NCI-H69 (cell line): ENCODE data around the gene PLBD2.

ENCODE experiments used
- DNase-seq: peaks from one replicate; lab custom pipeline; 2025; lab: John Stamatoyannopoulos, UW

The PLBD2 gene

DNA sequence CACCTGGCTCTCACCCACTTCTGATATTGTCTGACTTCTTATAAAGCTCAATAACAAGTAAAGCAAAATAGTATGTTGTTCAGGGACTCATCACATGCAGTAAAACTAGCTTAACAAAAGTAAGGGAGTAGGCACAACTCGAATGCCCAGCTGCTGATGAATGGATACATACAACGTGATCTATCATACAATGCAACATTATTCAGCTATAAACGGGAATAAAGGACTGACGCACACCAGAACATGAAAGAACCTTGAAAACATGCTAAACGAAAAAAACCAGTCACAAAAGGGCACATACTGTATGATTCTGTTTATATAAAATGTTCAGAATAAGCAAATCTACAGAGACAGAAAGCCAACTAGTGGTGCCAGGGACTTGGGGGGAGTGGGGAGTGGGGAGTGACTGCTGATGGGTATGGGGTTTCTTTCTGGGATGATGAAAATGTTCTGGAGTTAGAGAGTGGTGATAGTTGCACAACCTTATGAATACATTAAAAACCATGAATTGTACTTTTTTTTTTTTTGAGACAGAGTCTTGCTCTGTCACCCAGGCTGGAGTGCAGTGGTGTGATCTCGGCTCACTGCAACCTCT lies 11.1 kb downstream of the PLBD2 start:
- no peak for DNase-seq

DNA sequence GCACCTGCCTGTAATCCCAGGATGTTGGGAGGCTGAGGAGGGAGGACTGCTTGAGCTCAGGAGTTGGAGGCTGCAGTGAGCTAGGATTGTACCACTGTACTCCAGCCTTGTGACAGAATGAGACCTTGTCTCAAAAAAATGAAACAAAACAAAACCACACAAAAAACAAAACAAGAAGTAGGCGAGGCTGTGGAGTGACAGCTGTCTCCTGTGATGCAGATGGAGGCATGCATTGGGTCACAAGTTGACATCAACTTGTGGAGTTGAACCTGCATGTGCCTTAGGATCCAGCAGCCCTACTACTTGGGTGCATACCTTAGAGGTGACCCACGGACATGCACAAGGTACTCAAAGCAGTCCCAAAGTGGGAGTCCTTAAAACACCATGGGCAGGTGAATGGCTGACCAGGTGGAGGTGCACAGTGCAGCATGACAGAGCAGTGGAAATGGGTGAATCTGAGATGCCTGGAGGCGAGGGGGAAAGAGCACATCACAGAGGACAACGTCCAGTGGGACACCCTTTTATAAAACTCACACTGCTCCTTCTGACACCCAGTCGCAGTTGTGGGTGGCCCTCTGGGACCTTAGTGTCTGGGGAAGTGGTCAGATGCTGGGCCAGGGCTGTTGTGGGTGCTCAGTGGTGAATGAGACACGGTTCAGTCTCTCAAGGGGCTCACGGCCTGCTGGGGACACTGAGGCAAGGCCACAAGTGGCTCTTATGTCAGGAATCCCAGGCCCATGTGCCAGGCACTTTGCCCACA lies 12.7 kb downstream of the PLBD2 start:
- no peak for DNase-seq

DNA sequence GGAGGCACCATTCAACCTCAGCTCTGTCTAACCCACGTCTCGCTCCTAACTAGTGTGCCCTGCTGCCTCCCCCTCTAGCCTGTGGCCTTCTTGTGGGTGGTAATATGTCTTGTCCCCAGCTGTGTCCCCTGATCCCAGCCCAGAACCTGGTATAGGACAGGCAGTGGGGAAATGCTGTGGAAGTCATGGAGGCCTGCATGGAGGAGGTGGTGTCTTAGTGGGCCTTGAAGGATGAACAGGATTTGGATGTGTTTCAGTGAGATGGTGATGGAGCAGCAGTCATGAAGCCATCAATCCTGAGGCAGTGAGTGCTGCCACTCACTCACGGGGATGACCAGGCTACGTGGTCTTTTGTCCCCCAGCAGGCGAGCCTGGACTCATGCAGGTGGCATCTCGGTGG lies 13.4 kb downstream of the PLBD2 start:
- DNase-seq: no peak

DNA sequence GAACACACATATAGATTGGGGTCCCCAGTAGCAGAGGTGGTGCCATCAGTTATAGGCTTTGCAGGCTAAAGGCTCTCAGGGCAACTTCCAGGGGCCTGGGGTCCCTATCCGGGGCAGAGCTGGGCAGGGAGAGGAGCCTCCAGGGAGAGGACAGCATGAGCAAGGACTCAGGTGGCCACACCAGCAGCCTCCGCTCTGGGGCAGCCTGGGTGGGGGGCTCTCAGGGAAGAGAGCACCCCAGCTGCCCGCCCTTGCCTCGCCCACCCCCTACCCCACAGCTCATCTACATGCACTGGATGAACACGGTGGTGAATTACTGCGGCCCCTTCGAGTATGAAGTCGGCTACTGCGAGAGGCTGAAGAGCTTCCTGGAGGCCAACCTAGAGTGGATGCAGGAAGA lies 14.0 kb downstream of the PLBD2 start:
- no peak for DNase-seq

DNA sequence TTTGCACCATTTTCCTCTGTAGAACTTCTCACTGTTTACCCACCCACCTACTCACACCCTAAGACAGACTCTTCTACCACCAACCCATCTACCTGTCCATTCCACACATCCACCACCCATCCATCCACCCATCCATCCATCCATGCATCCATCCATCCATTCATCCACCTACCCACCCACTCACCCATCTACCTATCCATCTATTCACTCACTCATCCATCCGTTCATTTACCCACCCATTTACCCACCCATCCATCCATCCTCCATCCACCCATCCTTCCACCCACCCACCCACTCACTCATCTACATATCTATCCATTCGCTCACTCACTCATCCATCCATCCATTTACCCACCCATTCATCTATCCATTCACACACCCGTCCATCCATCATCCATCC lies 15.1 kb downstream of the PLBD2 start:
- DNase-seq: no peak

DNA sequence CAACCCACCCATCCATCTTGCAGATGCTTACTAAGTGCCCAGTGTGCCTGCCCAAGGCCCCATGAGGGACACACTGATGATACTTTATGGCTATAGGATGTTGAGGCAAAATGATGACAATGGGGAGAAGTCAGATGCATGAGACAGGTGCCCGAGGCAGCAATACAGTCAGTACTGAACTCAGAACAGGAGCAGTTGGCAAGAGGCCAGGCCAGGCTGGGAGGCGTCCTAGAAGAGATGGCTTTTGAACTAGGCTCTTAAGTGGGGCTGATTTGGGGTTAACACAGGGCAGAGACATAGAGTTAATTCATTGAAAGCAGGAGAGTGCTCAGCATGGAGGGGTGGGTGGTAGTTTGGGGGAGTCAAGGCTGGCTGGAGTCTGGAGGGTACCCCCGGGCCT lies 15.6 kb downstream of the PLBD2 start:
- no peak for DNase-seq

DNA sequence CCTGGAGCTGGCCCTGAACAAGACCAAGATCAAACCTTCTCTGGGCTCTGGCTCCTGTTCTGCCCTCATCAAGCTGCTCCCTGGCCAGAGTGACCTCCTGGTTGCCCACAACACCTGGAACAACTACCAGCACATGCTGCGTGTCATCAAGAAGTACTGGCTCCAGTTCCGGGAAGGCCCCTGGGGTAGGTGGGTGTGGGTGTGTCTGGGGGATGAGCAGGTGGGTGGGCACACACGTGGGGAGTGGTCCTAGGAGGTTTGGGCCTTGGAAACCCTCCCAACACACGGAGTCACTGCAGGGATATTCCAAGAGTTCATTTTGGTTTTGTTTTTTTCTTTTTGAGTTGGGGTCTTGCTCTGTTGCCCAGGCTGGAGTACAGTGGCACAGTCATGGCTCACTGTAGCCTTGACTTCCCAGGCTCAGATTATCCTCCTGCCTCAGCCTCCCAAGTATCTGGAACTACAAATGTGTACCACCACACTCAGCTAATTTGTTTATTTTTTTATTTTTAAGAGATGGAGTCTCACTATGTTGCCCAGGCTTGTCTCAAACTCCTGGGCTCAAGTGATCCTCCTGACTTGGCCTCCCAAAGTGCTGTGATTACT lies 16.5 kb downstream of the PLBD2 start:
- no peak for DNase-seq

DNA sequence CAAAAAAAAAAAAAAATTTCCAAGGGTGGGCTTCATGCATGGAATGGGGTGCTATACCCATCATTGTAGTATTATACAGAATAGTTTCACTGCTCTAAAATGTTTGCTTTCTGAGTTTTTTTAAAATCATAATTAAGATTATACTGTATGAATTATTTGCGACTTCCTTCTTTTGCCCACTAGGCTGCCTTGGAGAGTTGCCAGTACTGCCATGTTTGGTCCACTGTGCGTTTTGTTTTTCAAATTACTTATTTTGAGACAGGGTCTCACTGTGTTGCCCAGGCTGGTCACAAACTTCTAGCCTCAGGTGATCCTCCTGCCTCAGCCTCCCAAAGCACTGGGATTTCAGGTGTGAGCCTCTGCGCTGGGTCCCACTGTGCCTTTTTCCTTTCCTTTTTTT lies 19.9 kb downstream of the PLBD2 start:
- no peak for DNase-seq

DNA sequence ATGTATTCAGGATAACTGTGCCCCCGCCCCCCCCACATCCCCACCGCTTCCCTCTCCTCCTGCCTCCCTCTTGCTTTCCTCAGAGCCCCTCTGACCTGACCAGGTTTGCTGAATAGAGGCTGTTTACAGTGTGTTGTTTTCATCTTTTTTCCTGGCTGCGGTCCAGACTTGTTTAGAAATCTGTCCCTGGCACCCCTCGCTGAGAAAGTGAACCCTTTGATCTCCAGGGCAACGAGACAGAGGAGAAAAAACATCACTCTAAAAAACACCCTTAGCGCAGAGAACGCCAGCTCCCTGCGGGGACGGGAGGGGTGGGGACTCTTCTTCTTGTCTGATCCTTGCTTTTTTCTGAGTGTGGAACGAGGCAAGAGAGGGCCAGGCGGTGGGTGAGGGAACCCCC lies 22.8 kb downstream of the PLBD2 start:
- no peak for DNase-seq

DNA sequence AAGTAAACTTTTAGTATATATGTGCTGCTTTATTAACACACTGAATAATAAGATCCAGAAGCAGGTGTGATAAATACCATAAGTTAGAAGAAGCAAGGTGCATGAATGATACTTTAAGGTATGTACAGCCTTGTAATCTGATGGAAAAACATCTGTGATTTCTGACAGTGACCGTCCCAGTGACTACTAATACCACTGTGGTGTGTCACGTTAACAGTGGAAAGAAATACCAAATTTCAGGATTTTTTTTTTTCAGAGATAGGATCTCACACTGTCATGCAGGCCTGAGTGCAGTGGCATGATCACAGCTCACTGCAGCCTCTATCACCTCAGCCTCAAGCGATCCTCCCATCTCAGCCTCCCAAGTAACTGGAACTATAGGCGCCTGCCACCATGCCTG lies 23.8 kb downstream of the PLBD2 start:
- no peak for DNase-seq

DNA sequence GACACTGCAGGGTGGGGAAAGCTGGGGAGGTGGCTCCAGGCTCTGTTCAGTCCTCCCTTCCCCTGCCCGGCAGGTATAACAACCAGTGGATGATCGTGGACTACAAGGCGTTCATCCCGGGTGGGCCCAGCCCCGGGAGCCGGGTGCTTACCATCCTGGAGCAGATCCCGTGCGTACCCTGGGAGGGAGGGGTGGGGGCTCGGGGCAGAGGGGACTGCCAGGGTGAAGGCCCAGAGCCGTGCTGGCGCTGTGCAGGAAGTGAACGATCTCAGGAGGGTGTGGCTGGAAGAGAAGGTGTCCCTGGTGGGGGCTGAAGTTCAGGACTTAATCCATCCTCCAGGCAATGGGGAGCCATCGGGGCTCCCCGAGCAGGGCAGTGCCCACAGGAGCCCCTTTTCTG lies 26.4 kb downstream of the PLBD2 start:
- no peak for DNase-seq

DNA sequence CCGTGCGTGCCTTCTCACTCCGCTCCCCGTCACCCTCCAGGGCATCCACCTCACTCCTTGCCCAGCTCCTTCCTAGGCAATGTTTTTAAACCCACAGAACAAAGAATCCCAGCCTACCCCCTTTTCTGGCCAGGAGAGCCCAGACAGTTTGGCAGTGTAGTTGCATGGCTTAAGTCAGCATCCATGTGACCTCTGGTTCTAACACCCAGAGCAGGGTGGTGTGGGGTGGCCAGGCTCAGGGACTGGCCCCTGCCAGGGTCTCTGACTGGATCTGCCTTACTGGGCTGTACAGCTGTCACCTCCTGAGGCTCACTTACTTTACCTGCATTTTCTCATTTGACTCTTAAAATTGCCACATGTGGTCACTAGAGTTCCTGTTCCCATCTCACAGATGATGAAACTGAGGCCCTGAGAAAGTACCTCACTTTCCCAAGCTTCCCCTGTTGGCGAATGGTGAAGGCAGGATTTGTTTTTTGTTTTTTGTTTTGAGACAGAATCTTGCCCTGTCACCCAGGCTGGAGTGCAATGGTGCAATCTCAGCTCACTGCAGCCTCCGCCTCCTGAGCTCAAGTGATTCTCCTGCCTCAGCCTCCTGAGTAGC lies 27.0 kb downstream of the PLBD2 start:
- no peak for DNase-seq

DNA sequence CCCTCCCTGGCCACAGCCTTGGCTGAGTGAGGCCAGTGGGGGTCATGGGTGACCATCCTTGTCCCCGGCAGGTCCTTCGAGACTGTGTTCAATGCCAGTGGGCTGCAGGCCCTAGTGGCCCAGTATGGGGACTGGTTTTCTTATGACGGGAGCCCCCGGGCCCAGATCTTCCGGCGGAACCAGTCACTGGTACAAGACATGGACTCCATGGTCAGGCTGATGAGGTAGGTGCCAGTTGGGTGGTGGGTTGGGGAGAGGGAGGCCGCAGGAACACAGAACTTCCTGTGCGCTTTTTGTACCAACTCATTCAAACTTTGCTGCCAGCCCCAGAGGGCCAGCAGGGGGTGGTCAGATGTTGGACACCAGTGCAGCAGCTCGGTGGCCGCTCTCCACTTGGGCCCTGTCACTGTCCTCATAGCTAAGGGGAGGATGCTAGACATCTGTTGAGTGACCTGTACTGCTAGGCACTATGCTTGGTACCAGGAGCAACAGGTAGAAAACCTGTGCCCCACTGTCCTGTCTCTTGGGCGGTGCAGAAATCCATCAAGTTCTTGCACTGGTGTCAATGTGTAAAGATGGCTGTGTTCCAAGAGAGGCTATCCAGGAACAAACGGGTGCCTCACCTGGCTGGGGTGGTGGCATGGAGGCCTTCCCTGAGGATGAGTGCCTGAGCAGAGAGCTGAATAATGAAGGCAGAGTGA lies 28.6 kb downstream of the PLBD2 start:
- no peak for DNase-seq

DNA sequence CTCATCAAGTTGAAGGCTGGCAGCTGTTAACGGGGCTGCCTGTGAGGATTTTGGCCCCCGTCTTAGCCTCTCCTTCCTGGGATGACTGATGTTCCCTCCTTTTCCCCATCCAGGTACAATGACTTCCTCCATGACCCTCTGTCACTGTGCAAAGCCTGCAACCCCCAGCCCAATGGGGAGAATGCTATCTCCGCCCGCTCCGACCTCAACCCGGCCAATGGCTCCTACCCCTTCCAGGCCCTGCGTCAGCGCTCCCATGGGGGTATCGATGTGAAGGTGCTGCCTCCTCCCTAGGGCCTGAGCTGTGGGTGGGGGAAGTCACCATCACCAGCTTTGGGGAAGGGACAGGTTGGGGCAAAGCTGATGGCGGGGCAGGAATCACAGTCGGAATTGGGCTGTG lies 29.2 kb downstream of the PLBD2 start:
- DNase-seq: no peak

DNA sequence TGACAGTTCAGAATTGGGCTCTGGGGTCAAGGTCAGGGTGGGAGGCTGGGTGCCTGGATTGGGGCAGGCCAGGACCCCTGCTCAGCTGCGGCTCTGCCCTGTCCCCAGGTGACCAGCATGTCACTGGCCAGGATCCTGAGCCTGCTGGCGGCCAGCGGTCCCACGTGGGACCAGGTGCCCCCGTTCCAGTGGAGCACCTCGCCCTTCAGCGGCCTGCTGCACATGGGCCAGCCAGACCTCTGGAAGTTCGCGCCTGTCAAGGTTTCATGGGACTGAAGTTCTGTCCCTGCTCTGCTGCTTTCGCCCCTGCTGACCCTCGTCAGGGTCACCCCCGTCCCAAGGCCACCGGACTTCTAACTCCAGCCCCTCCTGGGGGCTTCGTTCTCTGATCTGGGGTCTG lies 30.0 kb downstream of the PLBD2 start:
- DNase-seq: no peak

DNA sequence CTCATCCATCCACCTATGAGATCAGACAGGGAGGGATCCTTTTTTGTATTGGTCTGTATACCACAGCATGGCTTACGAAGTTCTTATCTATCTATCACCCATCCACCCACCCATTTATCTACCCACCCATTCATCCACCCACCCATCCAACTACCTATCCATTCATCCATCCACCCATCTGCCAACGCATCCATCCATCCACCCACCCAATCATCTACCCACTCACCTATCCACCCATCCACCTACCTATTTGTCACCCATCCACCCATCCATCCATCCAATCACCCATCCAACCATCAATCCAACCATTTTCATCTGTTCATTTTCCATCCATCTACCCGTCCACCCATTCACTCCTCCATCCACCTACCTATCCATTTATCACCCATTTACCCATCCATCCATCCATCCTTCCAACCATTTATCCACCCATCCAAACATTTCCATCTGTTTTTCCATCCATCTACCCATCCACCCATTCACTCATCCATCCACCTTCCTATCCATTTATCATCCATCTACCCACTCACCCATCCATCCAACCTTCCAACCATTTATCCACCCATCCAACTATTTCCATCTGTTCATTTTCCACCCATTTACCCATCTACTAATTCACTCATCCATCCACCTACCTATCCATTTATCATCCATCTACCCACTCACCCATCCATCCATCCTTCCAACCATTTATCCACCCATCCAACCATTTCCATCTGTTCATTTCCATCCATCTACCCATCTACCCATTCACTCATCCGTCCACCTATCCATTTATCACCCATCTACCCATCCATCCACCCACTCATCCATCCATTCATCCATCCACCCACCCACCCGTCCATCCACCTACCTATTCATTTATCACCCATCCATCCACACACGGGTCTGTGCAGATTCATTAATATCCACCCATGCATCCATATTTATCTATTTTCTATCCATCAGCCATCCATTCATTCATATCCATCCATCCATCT lies 32.0 kb downstream of the PLBD2 start:
- no peak for DNase-seq

DNA sequence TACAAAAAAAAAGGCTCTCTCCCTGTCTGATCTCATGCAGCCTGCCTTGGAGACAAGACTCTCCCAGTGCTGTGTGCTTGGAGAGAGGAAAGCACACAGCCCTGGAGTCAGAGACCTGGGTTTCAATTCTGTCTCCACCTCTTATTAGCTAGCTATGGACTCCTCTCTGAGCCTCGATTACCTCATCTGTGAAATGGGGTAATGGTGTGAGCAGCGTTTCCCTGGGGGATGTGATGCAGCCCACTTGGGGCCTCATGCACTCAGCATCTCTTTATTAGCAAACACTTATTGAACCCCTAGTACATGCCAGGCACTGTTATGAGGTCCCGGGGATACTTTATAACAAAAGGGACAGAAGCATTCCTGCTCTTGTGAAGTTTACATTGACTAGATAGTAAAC lies 32.8 kb downstream of the PLBD2 start:
- no peak for DNase-seq

DNA sequence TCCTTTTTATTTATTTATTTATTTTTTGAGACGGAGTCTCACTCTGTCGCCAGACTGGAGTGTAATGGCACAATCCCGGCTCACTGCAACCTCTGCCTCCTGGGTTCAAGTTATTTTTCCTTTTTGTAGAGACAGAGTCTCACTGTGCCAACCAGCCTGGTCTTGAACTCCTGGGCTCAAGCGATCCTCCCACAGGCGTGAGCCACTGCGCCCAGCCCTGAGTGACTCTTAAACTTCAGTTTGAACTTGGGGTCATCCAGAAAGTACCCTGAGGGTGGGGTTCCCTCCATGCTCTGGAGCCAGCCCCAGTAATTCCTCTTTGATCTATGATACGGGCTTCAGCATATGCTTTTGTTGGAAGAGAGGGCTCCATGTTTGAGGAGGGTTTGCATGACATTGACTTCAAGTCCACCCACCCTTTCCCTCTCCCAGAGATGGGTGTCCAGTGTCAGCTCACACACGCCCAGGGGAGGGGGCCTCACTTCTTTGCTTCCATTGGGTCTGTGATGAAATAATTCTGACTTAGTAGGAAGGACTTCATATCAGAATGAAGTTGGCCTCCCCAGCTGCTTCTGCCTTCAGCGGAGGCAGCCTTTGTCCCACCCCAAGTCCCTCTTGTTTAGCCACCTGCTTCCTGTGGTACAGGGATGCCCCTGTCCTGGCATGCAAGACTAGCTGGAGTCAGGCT lies 33.4 kb downstream of the PLBD2 start:
- DNase-seq: no peak

DNA sequence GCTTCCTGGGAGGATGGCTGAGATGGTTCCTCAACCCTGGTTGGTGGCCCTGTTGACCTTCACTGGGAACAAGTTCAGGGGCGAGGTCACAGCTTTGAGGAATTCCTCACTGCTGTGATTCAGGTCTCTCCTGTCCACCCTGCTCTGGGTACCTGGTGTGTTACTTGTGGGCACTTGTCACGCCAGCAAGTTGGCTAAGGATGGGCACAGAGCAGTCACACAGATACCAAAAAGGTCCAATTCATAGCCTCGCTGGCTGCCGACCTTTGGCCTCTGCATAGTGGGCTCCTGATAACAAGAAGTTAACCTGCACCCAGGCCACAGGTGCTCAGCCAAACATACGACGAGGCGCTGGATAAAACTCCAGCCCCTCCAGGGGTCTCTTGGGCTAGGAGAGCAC lies 34.1 kb downstream of the PLBD2 start:
- DNase-seq: no peak

DNA sequence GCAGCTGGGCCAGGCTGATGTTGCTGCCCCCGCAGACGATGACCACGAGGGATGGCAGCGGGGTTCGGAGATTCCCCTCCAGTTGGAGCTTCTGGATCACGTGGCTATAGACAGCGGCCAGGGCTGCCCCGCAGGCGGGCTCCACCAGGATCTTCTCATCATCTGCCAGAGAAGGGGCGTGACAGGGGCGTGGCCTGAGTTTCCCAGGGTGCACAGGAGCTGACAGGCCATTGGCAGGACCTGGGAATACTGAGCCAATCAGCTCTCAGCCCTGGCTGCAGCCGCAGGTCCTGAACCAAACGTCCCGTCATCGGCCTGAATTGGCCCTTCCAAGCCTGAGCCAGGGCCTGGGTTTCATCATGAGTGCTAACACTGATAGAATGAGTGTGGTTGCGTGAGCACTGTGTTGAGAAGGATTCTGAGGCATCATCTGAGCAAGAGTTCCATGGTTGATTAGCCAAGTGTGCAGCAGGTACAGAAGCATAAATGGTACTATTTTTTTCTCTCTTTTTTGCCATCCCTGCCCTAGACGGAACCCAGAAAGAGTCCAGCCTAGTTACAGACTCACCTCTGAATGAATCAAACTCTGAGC lies 34.7 kb downstream of the PLBD2 start:
- peak; percentile 12 for DNase-seq
